HG02588 (cell line): ENCODE data around the gene CNN2.
A peak's percentile ranks its signal among the peaks of the same experiment; 100 is the strongest.
"Not testable (repeated sequence)": the region's sequence is repeated elsewhere in the genome, so short reads cannot be mapped to it uniquely, and the experiment has no call there.

ENCODE experiments used
- ATAC-seq: cut with Tn5 transposase; IDR thresholded peaks from one replicate; pipeline ENCODE4 v1.9.1; 2021; ENCODE audit warnings: mild to moderate bottlenecking, moderate library complexity; ENCODE audit not compliant: unreplicated experiment

CNN2 gene

GRCh38 chr19:1010586-1011510 lies 15.6 kb upstream of the CNN2 start:
- no peak for ATAC-seq

GRCh38 chr19:1011831-1012333 lies 14.5 kb upstream of the CNN2 start:
- ATAC-seq: no peak

DNA sequence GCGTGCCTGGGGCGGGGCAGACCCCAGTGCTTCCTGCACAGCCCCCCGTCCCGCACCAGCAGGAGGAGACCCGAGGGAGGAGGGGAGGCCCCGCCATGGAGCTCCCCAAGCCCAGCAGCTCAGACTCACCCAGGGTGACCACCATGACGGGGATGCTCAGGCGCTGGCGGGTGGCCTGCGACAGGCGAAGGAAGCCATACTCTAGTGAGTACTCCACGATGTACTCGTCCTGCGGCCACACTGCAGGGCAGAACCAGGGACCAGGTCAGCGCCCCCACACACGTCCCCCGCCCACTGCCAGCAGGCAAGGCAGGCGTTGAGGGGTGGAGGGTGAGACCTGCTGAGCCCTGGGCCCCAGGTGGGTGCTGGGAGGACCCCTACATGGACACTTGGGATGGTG lies 14.1 kb upstream of the CNN2 start:
- no peak for ATAC-seq

GRCh38 chr19:1013218-1013617 lies 13.2 kb upstream of the CNN2 start:
- no peak for ATAC-seq

- ATAC-seq: no peak
These were observed 12.0 kb upstream of the CNN2 start for GRCh38 chr19:1014161-1015060.

DNA sequence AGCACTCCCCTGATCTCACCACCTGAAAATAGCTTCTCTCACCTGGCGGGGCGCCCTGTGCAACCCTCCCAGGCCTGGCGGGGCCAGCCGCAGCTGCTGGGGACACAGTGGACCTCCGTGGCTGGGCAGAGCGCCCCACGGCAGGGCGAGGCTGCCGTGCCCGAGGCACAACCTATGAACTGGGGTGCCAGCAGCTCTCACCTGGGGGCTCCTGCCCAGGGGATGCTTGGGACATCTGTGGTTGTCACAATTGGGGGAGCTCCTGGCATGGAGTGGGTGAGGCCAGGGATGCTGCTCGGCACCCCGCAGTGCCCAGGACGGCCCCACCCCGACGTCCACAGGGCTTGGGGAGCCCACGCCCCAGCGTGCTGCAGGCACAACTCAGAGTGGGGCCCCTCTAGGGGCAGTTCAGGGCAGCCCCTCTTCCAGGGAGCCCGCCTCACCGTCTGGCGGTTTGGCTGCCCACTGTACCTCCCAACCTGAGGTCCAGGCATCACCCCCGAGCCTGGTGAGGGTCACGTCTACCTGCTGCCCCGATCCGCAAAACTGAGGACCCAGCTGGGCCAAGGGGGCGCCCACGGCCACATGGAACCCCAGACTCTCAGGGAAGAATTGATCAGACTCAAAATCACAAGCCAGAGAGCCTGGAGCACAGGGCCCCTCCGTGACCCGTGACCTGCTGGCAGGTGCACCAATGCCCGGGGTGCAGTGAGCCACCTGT lies 11.2 kb upstream of the CNN2 start:
- ATAC-seq: no peak

DNA sequence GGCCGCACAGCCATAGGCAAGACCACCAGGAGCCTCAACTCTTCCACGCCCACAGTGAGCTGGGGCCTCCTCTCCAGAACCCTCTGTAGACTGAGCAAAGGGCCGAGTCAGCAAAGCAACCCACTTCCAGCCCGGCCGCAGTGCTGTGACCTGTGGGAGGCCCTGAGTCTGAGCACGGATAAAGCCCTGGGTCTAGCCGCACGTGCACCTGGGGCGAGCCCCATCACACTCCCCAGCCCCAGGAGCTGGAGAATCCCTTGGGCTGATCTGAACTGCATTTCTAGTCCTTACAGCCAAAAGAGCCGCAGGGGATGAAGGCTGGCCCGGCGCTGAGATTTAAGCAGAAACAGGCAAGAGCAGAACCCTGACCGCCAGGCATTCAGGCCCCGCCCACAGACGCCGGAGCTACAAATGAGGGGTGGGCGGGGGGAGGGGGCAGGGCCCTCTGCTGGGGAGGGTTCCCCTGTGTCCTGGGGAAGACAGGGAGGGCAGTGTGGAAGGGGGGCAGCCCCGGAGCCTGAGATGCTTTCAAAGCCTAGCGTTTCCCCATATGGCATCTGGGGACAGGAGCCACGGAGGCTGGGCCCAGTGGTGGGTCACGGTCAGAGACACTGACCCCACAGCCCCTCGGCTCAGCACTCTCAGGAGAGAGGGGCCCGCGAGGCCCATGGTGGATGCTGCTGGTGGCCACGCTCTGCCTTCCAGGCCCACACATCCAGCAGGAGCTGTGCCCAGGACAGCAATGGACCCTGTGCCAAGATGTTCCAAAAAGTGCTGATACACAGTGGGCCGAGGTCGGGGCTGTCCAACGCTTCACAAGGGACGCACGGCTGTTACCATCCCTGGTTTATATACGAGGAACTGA lies 10.4 kb upstream of the CNN2 start:
- no peak for ATAC-seq

DNA sequence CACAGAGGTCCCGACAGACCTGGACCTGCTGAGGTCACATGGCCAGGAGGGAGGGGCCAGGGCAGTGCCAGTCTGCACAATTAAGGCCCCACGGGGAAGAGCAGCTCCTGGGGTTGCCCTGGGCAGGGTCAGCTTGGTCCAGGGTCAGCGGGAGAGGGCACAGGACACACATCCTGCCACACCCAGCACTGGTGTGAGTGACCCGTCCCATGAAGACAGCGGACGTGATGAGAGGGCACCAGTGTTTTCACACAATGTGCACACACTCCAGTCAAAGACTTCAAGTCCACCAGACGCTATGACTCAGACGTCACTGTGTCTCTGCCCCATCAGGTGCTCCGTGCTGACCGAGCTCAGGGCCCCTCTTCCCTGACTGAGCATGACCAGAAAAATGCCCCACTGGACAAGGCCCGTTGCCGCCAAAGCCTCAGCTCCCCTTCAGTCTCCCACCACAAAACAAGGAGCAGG lies 9.7 kb upstream of the CNN2 start:
- no peak for ATAC-seq

DNA sequence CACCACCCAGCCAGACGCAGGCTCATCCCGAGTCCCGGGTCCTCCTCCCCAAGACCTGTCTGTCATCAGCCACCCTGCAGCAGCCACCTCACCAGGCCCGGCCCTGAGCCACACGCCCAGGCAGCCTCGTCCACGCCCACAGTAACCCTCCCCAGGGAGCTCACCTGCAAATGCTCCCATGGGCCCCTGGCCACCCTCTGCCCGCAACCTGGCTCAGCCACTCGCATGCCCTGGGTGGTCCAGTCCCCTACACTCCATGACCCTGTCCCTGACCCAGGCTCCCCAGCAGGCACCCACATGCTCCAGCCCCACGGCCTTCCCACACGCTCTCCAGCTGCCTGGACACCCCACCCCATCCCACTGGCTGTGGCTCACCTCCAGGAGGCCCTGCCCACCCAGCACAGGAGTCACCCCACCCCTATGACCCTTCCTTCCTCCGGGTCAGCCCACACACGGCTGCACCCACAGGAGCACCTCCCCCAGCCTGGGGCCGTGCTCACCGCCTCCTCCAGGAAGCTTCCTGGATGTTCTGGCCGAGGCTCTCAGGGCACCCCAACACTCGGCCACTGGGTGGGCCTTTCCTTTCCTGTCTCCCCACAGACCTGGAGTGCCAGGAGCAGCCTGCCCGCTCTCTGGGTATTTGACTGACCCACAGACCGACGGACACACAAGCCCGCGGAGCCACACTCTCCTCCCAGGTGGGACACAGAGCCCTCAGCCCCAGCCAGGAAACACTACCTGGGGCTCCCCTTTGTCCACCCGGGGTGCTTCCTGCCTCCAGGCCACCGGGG lies 9.1 kb upstream of the CNN2 start:
- no peak for ATAC-seq

DNA sequence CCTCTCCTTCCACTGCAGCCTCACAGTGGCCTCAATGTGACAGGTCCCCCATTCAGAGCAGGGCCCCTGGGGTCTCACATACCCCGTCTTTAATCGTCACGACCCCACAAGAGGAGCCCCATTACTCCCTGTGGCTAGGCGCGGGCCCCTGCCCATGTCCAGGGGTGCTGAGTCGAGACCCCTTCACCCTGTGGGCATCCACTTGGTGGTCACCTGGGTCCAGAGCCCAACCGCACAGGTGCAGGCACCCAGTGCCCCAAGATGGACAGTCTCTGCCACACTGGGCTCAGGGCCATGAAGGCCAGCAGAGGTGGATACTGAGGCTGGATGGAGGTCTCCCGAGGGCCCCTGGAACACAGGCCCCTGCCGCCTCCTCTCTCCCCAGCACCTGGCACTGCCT lies 8.5 kb upstream of the CNN2 start:
- ATAC-seq: no peak

DNA sequence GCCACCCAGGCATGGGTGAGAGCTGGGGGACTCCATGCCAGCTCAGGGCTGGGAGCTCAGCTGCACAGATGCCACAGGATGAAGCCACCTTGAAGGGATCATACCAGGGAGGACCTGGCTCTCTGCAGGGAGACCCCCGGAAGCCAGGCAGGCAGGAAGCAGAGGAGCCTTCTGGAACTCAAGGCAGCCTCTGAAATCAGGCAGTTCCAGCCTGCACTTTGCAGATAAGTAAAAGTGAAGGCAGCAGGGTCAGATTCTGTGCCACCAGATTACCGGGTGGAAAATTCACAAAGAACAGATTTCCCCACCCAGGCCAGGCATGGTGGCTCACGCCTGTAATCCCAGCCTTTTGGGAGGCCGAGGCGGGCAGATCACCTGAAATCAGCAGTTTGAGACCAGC lies 8.0 kb upstream of the CNN2 start:
- no peak for ATAC-seq

DNA sequence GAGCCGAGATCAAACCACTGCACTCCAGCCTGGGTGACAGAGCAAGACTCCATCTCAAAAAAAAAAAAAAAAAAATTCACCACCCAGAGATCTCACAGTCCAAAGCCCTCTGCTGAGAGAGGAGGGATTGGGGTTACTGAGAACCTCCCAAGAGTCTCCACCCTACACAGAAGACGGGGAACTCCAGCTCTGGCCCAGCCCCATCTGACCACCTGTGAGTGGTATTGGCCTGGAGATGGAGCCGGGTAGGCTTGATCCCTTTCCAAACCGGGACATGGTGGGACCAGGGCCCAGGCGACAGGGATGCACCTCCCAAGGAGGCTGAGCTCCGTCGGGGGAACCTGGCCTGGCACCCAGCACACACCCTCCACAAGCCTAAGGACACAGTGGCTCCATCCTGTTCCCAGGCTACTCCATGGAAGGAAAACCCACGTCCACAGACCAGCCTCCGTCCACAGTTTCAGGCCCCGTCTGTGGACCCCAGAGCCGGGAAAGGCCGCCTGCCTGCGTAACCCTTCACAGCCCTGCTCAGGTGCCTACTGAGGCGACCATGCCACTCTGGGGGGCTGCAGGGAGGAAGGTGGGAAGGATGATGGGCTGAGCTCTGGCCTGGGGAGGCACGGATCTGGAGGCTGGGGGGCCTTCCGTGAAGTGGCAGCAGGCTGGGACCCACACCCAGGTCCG lies 7.3 kb upstream of the CNN2 start:
- no peak for ATAC-seq

DNA sequence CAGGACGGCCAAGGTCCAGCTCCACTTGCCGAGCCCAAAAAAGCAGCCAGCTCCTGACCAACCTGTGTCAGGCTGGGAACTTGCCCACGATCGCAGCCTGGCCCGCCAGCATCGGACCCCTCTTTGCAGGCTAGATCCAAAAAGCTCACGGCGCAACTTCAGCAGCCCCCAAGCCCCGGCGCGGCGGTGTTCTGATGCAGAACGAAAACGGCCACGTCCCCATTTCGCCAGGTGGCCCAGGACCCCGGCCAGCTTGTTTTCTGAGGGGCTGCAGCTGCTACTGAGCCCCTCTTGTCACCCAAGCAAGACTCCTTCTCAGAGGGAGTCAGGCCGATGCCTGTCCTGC lies 6.8 kb upstream of the CNN2 start:
- ATAC-seq: no peak

- ATAC-seq: no peak
These were observed 6.2 kb upstream of the CNN2 start for GRCh38 chr19:1019980-1020867.

GRCh38 chr19:1020868-1021425 lies 5.5 kb upstream of the CNN2 start, which contains the start of gene TMEM259:
Gene TMEM259, minus strand, starts transcription at chr19:1021123. Its CDS starts 127 bp downstream, at chr19:1020996.
- peak; percentile 76 for ATAC-seq

- not testable (repeated sequence) for ATAC-seq
These were observed 2.6 kb upstream of the CNN2 start for GRCh38 chr19:1023883-1024188.

DNA sequence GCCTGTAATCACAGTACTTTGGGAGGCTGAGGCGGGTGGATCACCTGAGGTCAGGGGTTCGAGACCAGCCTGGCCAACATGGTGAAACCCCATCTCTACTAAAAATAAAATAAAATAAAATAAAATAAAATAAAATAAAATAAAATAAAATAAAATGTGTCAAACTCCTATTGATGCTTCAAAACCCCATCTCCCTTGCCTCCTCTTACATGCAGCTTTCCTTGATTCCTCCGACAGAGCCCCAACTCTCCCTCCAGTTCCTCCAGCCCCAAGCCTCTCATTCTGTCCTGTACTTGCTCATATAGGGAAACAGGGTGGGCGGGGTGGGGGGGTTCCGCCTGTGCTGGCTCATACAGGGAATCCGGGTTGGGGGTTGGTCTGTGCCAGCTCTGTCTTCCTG lies 1.3 kb upstream of the CNN2 start:
- not testable (repeated sequence) for ATAC-seq
